Eye (tissue), 1 donor: ENCODE measurements around the gene KCTD8.
A peak's percentile ranks its signal among the peaks of the same experiment; 100 is the strongest.
"Not testable (repeated sequence)": the region's sequence is repeated elsewhere in the genome, so short reads cannot be mapped to it uniquely, and the experiment has no call there.

Experiments
- DNase-seq: peaks from one replicate; pipeline ENCODE4 v3.0.0-alpha.2; 2015

KCTD8 gene

DNA sequence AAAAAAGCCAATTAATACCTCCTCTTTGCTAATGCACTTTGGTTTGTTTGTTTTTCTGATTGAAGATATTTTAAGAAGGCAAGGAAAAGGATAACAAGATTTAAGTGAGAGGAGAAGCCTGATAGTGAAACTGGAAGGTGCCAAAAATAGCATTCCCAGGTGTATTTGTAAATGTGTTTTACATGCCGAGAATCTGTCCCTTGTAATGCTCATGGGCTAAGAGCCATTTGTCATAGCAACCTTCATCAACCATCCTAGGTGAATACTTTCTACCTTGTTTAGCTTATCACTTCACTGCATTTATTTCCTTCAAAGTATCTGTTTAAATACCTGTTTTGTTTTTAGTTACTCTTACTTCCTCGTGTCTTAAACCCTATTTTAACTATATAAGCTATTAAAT lies 127.8 kb downstream of the KCTD8 start:
- DNase-seq, result no peak

DNA sequence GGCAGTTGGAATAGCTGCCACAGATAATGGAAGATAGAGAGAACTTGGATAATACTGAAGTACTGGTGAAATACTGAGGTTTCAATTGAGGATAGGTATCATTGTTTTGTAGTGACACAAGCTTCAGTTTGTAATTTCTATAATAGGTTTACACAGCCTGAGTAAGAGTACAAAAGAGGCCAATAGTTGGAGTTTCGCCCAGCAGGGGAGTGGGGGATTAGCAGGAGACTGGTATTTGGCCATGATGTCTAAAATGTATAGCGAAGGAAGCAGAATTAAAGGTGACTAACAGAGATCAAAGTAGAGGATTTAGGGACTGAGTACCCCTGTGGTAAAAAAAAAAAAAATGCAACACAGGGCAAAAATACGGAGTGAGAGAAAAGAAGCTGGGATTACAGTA lies 129.5 kb downstream of the KCTD8 start:
- DNase-seq, result no peak

DNA sequence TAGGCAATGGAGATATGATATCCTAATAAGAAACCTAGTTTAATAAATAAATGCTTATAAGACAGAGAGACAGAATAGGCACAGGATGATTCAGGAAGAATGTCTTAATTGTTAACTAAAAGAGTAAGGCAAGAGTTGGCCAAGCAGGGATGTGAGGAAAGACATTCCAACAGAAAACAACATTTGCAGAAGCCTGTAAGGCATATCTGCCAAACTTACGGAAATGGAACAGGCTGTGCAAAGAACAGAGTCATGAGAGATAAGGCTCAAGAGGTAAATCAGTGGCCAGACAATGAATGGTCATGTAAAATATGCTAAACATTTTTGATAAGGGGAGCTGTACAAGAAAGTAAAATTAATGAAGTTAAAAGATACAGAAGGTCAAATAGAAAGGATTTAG lies 134.9 kb downstream of the KCTD8 start:
- DNase-seq, result no peak

DNA sequence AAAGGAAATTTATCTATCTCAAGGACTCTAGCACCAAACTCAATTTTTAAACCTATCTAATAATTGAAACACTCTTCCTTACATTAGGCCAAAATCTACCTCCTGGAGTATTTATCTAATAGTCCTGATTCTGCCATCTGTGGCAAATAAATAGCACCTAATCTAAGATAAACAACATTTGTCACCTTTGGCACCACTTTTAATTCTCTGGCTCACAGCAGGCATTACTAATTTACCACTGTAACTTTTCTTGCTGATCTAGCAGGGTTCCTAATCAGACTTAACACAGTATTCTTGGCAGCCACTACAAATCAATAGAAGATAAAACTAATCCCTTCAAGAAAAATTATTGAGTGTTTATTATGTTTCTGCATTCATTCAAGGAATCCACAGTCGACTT lies 161.1 kb downstream of the KCTD8 start:
- no peak for DNase-seq

GRCh38 chr4:44279469-44279868 lies 169.1 kb downstream of the KCTD8 start:
- no peak for DNase-seq

DNA sequence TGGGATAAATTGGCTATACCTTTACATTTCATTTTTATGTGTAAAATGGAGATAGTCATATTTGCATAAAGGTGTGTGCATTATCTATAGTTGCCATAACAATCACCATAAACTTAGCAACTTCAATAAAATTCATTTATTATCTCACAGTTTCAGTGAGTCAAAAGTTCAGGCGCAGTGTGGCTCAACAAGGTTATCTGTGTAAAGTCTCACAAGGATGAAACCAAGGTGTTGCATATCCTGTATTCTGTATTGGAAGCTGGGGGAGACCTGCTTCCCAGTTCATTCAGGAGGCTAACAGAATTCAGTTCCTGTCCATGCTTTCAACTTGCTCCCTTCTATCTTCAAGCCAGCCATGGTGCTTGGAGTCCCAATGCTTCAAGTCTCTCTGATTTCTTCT lies 169.5 kb downstream of the KCTD8 start:
- DNase-seq, result no peak

DNA sequence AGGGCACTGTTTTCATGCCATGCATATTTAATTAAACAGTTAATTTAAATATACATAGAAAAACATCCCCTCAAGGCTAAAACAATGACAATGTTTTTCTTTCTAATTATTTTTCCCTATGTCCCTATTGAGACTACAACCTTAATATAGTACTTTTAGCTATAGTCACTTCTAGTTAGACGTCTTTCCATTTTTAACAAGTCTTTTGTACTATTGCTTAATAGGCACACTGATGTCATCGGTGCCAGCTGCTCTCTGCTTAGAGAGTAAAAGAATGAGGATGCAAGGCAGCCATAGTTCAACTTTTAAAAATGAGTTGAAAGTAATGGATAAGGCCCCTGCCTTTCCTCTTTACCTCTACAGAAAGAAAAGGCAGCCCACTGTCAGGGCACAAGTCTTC lies 191.1 kb downstream of the KCTD8 start:
- peak; percentile 31 for DNase-seq

- peak; percentile 15 for DNase-seq
These were observed 192.2 kb downstream of the KCTD8 start for GRCh38 chr4:44256414-44256813.

GRCh38 chr4:44237643-44238042 lies 211.0 kb downstream of the KCTD8 start:
- no peak for DNase-seq

DNA sequence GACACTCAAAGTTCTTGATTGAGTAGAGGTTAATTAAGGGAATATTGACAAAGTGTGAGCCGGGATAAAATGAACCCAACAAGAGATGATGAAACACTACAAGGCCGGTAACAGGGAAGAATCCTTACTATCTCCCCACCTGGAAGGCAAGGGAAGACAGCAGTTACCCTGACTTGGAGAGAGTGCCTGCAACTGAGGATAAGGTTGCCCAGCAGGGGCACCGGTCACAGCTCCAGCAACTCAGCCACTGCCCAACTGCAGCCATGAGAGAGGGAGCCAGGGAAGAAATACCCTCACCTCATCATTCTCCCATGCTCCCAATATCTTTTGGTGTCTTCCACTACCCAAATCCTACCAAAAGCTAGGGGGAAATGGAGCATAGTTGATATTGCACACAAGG lies 212.7 kb downstream of the KCTD8 start:
- DNase-seq, result no peak

- no peak for DNase-seq
These were observed 216.3 kb downstream of the KCTD8 start for GRCh38 chr4:44232262-44232661.

- DNase-seq, result peak; percentile 8
These were observed 217.6 kb downstream of the KCTD8 start for GRCh38 chr4:44231006-44231405.

GRCh38 chr4:44228326-44228725 lies 220.3 kb downstream of the KCTD8 start:
- DNase-seq, result no peak

GRCh38 chr4:44221407-44221806 lies 227.2 kb downstream of the KCTD8 start:
- no peak for DNase-seq

GRCh38 chr4:44210750-44211149 lies 237.9 kb downstream of the KCTD8 start:
- no peak for DNase-seq

DNA sequence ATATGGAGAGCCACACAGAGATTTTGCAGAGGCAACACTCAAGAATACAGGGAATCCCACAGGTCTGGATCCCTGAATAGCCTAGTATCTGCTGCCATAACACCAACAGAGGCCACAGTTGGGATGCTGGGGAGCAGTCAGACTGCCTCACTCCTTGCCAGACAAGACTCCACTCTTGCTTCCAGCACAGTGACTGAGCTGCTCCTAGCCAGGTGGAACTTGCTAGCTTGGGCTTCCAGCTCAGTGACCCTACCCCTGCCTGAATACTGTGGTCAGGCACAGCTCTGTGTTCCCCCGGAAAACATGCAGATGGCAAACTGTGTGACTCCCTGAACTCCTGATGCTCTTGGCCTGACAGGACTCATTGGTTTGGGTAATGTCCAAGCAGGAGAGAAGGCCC lies 251.8 kb downstream of the KCTD8 start:
- no peak for DNase-seq

DNA sequence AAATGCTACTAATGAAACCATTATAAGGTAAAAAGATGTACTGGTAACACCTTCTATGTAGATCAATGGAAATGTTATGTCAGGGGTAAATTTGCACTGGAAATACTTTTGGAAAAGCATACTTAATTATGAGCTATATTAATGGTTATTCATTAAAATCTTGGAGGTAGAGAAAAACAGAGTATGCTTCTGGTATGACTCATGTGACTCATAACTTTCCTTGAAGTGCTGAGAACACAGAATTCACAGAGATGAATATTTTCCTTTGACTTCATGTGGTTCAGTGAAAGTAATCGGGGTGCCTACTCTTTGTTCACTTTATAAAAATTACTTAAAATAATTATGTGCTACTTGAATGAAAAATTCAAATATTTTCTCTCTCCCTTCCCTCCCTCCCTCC lies 254.2 kb downstream of the KCTD8 start:
- no peak for DNase-seq

- DNase-seq, result no peak
These were observed 261.8 kb downstream of the KCTD8 start for GRCh38 chr4:44186850-44187246.

DNA sequence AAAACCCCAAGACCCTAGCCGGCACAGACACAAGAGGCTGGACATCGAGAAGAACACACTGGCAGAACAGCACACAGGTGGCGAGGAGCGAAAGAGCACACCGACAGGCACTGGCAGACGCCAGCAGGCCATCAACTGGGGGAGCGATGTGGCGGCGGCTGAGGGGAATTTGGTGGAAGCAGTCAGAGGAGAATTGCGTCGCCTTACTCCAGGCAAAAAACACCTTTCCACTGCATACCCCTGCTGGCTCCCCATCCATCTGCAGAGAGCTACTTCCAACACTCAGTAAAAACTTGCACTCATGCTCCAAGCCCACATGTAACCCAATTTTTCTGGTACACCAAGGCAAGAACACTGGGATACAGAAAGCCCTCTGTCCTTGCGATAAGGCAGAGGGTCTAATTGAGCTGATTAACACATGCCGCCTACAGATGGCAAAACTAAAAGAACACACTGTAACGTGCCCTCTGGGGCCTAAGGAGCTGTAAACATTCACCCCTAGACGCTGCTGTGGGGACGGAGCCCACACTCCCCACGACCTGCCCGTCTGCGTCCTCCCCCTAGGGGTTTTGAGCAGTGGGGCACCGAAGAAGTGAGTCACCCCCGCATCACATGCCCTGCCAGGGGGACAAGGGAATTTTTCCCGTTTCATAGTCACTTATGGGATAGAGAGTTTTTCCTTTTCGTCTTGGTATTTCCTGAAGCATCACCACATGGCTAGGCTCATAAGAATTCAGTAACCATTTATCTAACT lies 262.3 kb downstream of the KCTD8 start:
- DNase-seq, result no peak

DNA sequence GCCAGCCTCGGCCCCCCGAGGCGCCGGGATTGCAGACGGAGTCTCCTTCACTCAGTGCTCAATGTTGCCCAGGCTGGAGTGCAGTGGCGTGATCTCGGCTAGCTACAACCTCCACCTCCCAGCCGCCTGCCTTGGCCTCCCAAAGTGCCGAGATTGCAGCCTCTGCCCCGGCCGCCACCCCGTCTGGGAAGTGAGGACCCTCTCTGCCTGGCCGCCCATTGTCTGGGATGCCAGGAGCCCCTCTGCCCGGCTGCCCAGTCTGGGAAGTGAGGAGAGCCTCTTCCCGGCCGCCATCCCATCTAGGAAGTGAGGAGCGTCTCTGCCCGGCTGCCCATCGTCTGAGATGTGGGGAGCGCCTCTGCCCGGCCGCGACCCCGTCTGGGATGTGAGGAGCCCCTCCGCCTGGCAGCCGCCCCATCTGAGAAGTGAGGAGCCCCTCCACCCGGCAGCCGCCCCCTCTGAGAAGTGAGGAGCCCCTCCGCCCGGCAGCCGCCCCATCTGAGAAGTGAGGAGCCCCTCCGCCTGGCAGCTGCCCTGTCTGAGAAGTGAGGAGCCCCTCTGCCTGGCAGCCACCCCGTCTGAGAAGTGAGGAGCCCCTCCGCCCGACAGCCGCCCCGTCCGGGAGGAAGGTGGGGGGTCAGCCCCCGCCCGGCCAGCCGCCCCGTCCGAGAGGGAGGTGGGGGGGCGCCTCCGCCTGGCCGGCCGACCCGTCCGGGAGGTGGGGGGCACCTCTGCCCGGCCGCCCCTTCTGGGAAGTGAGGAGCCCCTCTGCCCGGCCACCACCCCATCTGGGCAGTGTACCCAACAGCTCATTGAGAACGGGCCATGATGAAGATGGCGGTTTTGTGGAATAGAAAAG lies 266.9 kb downstream of the KCTD8 start:
- not testable (repeated sequence) for DNase-seq

GRCh38 chr4:44167766-44168165 lies 280.8 kb downstream of the KCTD8 start:
- not testable (repeated sequence) for DNase-seq

- no peak for DNase-seq
These were observed 282.7 kb downstream of the KCTD8 start for GRCh38 chr4:44165938-44166337.

DNA sequence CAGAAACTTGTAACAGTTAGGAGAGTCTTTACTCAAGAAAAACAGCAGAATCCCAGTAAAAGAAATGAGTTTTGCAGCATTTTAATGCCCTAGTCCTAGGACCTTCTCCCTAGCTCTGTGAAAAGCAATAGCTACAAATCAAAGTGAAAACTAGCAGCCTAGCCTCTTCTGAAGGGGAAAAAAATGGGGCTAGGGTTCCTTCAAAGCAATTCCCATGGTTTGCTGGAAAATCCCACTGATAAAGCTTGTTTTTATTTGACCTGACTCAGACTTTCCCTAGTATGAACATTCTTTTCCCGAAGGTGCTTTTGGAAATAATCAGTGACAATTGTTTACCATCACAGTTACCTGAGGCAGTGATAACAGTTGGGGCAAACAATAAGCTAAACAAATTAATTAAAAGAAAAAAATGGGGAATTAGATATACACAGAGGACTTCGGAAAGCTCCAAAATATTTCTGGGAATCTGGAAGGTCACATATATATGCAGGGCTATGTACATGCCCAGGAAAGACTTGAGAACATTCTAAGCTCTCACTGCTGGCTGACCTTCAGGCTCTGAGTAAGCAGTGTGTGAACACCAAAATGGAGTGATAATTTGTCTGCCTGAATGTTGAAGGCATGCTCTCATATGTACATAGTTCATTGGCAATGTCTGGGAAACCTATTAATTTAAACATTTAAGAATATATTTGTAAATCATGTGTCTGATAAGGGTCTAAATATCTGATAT lies 285.9 kb downstream of the KCTD8 start:
- no peak for DNase-seq

DNA sequence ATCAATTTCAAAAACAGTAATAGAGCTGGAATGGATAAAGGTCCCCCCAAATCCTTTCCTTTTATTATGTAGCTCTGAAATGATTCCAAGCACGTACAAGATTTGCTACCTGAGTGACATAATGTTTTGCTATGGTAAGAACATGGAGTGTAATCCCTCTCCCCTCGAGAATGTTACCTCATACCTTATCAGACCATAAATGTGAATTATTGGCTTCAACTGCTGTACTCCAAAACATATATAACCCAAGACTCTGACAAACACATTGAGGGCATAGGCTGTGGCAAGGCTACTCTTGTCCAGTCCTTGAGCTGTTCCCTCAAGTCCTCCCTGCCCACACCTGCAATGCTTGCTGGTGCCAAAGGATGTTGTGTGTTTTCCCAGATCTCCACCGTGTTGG lies 286.9 kb downstream of the KCTD8 start:
- DNase-seq, result no peak
